Astrocyte (in vitro differentiated cells and primary cell): ENCODE results near the gene ZSCAN1.

Experiments
- CTCF ChIP-seq: IDR thresholded peaks from 2 replicates; pipeline ENCODE4 v1.5.1; 2011; ENCODE audit warnings: low read depth, mild to moderate bottlenecking, inconsistent platforms, low read length, moderate library complexity; ENCODE audit not compliant: insufficient read depth
- EZH2 ChIP-seq: IDR thresholded peaks from 2 replicates; pipeline ENCODE4 v1.6.1; 2012; ENCODE audit warnings: mild to moderate bottlenecking, low read length, inconsistent platforms; ENCODE audit not compliant: insufficient read depth

- no peak for TF ChIP-seq EZH2
- no peak for TF ChIP-seq CTCF
Observed at GRCh38 chr19:58001895-58002369, 31.9 kb upstream of the ZSCAN1 start.
